ENCODE results near the gene ADGRF1. TPM values are rescaled to one million over a fixed set of nuclear protein-coding genes. Genes with fewer than 3 reads are reported as not detected.

Gene ADGRF1
- total RNA-seq, 1 donor from 2014 or later: not detected

- peaks cover 12% of the 10 kb centered on the region for H3K27me3 Mint-ChIP-seq (ENCODE audit: unreplicated experiment)
- H3K4me1 Mint-ChIP-seq (ENCODE audit: unreplicated experiment): peaks cover 90% of the 10 kb centered on the region
- no peaks in the 10 kb centered on the region for H3K9me3 Mint-ChIP-seq (ENCODE audit: unreplicated experiment)
- peak overlapping the region; percentile 83 for H3K4me3 Mint-ChIP-seq (ENCODE audit: unreplicated experiment)
- peak; percentile 62 for DNase-seq (ENCODE audit: low spot score)
- no peak for TF ChIP-seq CTCF (IDR thresholded peaks at IDR 0.05; ENCODE audit: unreplicated experiment)
- peaks cover 81% of the 10 kb centered on the region for H3K36me3 Mint-ChIP-seq (ENCODE audit: low read depth, unreplicated experiment)
- H3K27ac Mint-ChIP-seq (ENCODE audit: unreplicated experiment): peak overlapping the region; percentile 95
Observed at GRCh38 chr6:46948699-46949098, 93.4 kb downstream of the ADGRF1 start.

Other genes starting within 250 kb of the ADGRF1 start
- not detected for gene MEP1A, start 248.9 kb downstream of the ADGRF1 start, total RNA-seq (ENCODE audit: unreplicated experiment)
- 250 TPM for gene ADGRF5, start 120.4 kb downstream of the ADGRF1 start, total RNA-seq (ENCODE audit: unreplicated experiment)

Measured in endothelial cell (in vitro differentiated cells).